Hematopoietic multipotent progenitor cell treated with erythropoietin and hydrocortisone succinate and interleukin-3 and kit ligand, for 17 days (in vitro differentiated cells): ENCODE results near the gene OTULIN.

Experiments
- DNase-seq: peaks from one replicate; pipeline ENCODE4 v3.0.0-alpha.2; 2015; ENCODE audit warnings: low spot score

The OTULIN gene

GRCh38 chr5:14721990-14722656, 57.6 kb downstream of the OTULIN start:
- no peak for DNase-seq

- DNase-seq = no peak
Measured at GRCh38 chr5:14722923-14723322, 58.4 kb downstream of the OTULIN start.

GRCh38 chr5:14723701-14724132, 59.2 kb downstream of the OTULIN start:
- no peak for DNase-seq

GRCh38 chr5:14724633-14725032, 60.1 kb downstream of the OTULIN start:
- DNase-seq = no peak

- DNase-seq = no peak
Measured at GRCh38 chr5:14726066-14726838, 61.7 kb downstream of the OTULIN start.

- DNase-seq = peak; percentile 84
Measured at GRCh38 chr5:14727428-14727865, 62.9 kb downstream of the OTULIN start.

- no peak for DNase-seq
Measured at GRCh38 chr5:14727928-14728458, 63.5 kb downstream of the OTULIN start.

GRCh38 chr5:14728459-14728938, 64.0 kb downstream of the OTULIN start:
- no peak for DNase-seq

GRCh38 chr5:14729448-14730385, 65.2 kb downstream of the OTULIN start:
- no peak for DNase-seq

GRCh38 chr5:14730466-14730865, 65.9 kb downstream of the OTULIN start:
- DNase-seq = no peak

- no peak for DNase-seq
Measured at GRCh38 chr5:14730881-14731280, 66.4 kb downstream of the OTULIN start.

GRCh38 chr5:14732991-14733390, 68.5 kb downstream of the OTULIN start:
- no peak for DNase-seq

- DNase-seq = no peak
Measured at GRCh38 chr5:14733661-14734060, 69.1 kb downstream of the OTULIN start.

GRCh38 chr5:14734396-14734795, 69.9 kb downstream of the OTULIN start:
- no peak for DNase-seq

- no peak for DNase-seq
Measured at GRCh38 chr5:14735944-14736343, 71.4 kb downstream of the OTULIN start.

- DNase-seq = no peak
Measured at GRCh38 chr5:14737291-14737690, 72.8 kb downstream of the OTULIN start.

- no peak for DNase-seq
Measured at GRCh38 chr5:14738050-14738449, 73.5 kb downstream of the OTULIN start.

GRCh38 chr5:14739538-14739937, 75.0 kb downstream of the OTULIN start:
- no peak for DNase-seq

GRCh38 chr5:14739981-14740380, 75.5 kb downstream of the OTULIN start:
- DNase-seq = no peak

- no peak for DNase-seq
Measured at GRCh38 chr5:14741131-14741530, 76.6 kb downstream of the OTULIN start.

- no peak for DNase-seq
Measured at GRCh38 chr5:14741801-14742440, 77.4 kb downstream of the OTULIN start.
